Astrocyte (in vitro differentiated cells and primary cell): ENCODE data around the gene ACKR1.

Experiments used
- EZH2 ChIP-seq: IDR thresholded peaks from 2 replicates; pipeline ENCODE4 v1.6.1; 2012; ENCODE audit warnings: mild to moderate bottlenecking, low read length, inconsistent platforms; ENCODE audit not compliant: insufficient read depth
- TF ChIP-seq, protein P1 (sequence below): IDR thresholded peaks from 2 replicates; pipeline ENCODE4 v1.5.1; 2011; ENCODE audit warnings: low read depth, mild to moderate bottlenecking, inconsistent platforms, low read length, moderate library complexity; ENCODE audit not compliant: insufficient read depth

DNA sequence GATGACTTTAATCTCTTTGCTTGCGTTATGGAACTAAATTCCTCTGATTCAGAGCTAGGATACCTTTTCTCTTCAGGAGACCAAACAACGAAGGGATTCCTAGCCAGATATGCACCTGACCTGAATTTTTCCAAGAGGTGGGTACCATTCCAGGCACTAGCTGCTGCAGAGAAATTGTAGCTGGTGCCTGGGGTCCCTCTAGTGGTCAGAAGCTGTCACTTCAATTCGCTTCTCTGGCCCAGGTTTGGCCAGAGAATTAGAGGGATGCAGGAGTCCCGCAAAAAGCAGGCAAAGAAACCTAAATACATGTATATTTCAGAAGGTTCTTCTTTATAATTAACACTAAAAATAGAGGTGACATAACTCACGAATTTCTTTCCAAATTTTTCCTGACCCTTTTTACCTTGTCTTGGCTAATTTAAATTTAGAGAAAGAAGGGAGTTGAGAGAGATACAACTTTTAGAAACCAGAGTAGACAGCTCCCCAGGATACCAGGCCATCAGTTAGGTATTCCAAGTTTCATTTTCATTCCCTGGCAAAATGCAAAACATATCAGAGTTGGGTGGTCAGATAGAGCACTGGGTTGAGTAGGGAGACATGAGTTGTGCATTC, 9.6 kb downstream of the ACKR1 start:
- TF ChIP-seq, protein P1, sequence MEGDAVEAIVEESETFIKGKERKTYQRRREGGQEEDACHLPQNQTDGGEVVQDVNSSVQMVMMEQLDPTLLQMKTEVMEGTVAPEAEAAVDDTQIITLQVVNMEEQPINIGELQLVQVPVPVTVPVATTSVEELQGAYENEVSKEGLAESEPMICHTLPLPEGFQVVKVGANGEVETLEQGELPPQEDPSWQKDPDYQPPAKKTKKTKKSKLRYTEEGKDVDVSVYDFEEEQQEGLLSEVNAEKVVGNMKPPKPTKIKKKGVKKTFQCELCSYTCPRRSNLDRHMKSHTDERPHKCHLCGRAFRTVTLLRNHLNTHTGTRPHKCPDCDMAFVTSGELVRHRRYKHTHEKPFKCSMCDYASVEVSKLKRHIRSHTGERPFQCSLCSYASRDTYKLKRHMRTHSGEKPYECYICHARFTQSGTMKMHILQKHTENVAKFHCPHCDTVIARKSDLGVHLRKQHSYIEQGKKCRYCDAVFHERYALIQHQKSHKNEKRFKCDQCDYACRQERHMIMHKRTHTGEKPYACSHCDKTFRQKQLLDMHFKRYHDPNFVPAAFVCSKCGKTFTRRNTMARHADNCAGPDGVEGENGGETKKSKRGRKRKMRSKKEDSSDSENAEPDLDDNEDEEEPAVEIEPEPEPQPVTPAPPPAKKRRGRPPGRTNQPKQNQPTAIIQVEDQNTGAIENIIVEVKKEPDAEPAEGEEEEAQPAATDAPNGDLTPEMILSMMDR = peak; percentile 90
- TF ChIP-seq EZH2 = no peak
